Activated naive CD4-positive, alpha-beta T cell (primary cell): Measurements from ENCODE around the gene FCHO2.

Experiments
- DNase-seq, 4 experiments: peaks; one replicate each; lab custom pipeline; 2025; lab: John Stamatoyannopoulos, UW

FCHO2 gene

DNA sequence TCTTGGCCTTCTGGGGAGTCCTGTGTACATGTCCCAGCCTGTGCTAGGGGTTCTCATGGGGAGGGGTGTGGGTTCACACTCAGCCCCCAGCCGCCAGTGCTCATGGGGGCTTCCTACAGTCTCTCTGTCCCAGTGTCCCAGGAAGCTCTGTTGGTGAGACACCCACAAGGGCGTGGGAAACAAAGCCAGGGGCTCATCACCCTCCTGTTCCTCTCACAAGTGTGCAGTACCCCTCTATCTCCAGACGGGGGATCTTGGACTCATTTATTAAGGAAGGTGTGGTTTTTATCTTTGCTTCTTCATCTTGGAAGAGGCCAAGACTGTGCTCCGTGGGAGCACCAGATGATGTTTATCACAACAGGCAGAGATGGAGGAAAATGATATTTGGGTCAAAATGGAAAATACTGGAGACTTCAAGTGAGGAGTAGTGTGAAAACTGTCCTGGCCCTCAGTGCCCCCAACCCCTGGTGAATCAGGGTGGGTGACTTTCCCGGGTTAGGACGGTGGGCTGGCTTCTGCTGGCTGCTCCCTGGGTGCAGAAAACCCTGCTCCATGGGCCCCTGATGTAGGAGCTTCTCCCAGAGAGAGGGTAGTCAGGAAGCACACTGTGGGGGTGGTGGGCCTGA lies 179.7 kb downstream of the FCHO2 start:
- no peak for DNase-seq

DNA sequence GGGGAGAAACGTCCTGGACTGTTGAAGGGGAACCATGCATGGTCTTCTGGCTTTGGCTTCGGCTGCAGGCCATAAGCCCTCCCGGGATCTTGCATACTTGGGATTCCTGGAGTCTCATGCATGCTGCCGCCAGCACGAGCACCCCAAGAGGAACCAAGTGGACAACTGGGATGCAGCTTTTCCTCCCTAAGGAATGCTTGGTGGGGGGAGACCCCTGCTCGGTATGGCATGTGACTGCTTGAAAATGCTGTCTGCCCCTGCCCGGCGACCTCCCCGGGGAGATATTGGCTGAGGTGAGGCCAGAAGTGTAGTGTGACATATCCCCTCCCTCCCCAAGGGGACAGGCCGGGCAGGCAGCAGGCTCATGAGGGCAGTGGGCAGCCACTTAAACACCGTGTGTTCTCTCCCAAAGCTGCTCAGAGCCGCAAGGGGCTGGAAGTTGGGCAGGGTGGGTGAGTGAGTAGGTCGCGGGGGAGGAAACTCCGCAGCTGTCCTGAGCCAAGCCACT lies 180.3 kb downstream of the FCHO2 start:
- no peak for DNase-seq

DNA sequence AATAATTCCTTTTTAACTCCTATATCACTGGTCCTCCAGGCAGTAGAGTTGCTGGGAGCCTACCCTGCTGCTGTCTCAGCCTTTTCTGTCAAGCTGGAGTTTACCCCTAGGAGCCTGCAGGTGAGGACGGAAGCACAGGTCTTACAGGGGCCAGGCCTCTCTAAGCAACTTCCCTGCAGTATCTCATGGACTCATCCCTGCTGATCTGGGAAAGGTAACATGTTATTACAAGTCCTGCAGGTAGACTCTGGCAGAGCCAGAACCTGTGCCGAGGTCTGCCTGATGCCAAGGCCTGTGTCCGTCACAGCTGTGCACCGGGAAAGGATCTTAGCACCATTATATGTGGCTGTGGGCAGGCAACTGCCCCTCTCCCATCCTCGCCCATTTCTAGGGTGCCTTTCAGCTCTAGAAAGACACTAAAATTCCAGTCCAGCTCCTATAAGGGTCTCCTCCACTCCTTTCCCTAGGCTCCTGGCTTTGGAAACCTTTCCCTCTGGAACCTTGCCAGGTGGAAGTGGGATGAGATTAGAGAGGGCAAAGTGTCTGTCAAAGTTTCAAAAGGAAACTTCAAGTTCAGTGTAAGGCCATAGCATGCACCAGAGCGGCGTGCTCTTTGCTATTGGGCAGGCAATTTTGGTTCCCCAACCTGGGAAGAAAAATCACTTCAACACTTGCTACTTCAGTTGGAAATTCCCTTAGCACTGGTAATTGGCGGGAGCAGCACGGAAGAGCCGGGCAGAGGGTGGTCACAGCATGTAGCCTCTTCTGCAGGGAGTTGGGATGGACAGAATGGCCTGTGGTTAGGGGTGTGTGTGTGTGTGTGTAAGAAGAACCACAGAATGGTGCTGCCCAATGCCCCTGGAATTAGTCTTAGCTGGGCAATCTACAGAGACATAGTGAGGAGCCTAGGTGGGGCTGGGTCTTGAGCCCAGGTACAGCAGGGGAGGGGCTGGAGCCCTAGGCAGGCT lies 182.0 kb downstream of the FCHO2 start:
- DNase-seq, result no peak

DNA sequence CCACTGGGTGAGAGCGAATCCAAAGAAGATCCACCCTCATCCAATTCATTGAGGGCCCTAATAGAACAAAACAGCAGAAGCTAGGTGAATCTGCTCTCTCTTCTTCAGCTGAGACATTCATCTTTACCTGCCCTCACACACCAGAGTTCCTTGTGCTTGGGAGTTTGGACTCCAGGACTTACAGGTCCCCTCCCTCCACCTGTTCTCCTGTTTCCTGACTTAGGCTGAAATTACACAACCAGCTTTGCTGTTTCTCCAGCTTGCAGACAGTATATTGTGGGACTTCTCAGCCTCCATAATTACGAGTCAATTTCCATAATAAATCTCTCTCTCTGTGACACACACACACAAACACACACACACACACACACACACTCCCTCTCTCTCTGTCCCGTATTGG lies 183.6 kb downstream of the FCHO2 start:
- DNase-seq, result no peak
